ENCODE data around the gene DMTF1.

DNA sequence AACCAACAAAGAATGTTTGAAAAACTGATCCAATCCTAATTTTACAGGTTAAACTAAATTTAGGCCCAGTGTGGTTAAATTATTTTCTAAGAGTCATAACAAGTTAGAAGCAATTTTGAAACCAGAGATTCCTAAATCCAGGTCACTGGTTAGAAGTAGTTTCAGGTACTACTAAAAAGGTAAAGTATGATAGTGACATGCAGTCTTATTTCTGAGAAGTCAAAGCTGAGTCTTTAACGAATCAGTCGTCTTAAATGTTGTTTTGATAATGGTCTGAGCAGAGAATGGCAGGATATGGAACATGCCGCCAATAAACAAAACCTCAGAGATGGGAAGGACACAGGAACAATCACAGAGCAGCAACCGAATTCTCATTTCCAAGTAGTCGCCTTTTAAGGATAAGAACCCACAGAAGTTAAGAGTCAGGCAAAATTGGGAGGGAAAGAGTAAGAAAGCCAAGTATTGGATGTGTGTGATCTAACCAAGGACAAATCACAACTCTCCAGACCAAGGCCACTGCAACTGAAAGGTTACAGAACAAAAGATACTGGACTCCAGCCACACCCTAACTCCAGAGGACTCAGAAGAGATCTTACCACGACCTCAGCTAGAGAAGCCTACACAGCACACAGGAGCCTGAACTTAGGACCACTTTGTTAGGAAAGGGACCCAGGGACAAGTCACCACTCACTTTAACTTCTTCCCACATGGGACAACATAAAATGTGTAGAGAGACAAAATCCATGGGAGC lies 47.6 kb downstream of the DMTF1 start:
- TF ChIP-seq TAF1 (IDR thresholded peaks at IDR 0.05; ENCODE audit: borderline replicate concordance, low read depth, low read length), result no peak
- TF ChIP-seq RAD21 (IDR thresholded peaks at IDR 0.05; ENCODE audit: low read length), result no peak
- TF ChIP-seq ZBTB33 (IDR thresholded peaks at IDR 0.05; ENCODE audit: borderline replicate concordance, low read depth), result no peak
- TF ChIP-seq TCF12 (IDR thresholded peaks at IDR 0.05), result no peak
- no peak for TF ChIP-seq TEAD4 (IDR thresholded peaks at IDR 0.05; ENCODE audit: borderline replicate concordance, insufficient read depth)
